NK-92 treated with Interleukin-12 subunit alpha and Interleukin-12 subunit beta, amount 100 ng/mL, for 24 hours (cell line): Measurements from ENCODE around the gene STRBP.

Source experiments
- DNase-seq: peaks from one replicate; lab custom pipeline; 2025; lab: John Stamatoyannopoulos, UW

The STRBP gene

DNA sequence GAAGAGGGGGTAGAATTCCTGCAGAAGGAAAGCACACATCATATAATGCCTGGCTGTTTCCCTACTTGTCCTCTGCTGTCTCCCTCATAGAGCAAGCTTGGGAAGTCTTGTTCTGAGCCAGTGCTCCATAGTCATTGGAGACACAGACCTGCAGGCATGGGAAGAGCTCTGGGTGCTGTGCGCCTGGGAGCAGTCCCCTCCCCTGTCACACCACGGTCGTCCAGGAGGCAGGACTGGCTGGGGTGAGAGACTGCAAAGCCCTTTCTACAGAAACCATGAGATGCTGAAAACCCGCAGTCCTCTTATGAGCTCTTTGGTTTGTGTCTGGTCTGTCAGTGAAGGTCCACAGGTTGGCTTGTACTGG is 170.3 kb downstream of the STRBP start:
- no peak for DNase-seq

DNA sequence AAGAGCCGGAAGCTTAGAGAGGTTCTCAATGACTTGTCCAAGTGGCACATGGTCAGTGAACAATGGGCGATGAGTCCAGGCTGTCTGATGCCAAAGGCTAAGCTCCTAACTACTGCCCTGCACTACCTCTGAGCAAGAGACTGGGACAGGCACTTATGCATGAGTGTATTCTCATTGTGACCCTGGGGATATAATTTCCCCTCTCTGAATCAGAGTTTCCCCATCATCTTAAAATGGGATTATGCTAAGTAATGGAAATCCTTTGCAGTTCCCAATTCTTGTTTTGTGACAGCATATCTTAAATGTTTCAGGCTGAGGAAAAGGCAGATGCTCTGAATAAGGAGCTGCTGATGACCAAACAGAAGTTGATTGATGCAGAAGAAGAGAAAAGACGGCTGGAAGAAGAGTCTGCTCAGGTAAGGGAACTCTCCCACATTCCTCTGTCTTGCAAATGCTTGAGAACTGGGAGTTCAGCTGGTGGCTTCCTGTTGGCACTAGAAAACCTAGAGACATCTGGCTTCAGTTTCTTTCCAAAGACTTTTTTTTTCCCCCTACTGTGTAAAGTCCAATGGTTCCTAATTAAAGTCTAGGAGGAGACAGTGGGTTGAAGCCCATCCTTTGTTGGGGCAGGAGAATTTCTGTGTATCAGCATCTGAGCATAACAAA is 170.8 kb downstream of the STRBP start:
- DNase-seq, result no peak

DNA sequence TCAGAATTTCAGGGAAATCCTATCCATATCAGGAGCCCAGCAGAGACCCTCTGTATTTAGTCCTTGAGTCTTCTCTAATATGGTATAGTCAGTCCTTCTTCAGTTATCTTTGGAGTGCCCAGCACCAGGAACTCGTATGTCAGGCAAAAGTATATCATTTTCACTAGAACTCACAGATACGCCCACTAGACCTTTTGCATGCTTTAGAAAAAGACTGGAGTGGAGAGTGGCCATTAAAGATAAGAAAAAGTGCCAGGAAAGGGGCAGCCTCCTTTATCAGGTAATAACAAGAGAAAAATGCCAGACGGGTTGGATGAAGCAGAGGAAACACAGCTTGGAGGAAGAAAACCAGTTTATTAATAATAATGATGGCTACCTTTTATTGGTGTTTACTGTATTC is 171.4 kb downstream of the STRBP start:
- no peak for DNase-seq

DNA sequence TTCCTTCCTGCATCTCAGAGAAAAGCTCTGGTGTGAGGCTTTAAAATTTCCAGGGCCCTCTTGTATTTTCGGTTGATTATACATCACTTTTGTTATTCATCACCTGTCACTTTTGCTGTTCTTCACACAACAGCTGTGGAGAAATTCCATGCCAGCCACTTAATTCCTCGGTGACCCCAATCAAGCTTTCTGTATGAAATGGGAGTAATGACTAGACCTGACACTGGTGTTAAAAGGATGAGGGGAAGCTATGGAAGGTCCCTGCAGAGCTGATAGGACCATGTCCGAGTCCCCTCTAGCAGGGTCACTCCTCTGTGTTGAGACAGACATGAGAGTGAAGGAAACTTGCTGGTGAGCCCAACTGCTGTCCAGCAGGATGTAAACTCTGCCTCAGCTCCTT is 175.2 kb downstream of the STRBP start:
- no peak for DNase-seq

DNA sequence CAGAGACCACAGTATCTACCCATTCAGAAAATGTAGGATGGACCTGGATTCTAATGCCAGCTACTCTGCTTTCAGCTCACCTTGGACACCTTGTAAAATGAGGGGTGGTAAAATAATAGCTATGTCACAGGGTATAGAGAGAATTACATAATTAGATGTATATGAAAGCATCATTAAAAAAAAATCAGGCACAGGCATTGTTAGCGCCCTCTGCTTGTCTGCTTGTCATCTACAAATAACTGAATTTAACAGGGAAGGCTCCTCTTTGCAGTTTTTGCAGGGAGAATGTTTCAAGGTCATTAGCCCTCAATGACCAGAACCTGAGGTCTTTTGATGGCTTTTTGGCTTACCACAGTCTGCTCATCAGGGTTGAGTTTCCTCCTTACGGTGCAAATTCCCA is 176.9 kb downstream of the STRBP start:
- no peak for DNase-seq

DNA sequence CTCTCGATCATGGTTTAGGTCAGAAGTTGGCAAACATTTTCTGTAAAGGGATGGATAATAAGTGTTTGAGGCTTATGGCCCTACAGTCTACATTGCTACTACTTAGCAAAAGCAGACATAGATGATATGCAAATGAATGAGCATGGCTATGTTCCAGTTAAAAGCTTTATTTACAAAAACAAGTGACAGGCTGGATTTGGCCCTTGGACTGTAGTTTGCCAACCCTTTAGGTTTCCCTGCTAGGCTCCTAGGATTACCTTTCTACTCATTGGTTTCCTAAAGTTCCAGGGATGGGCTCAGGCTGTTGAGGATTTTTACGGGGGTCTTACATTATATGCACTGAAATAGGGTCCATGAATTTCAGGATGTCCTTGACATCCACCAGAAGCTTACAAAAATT is 177.4 kb downstream of the STRBP start:
- no peak for DNase-seq

DNA sequence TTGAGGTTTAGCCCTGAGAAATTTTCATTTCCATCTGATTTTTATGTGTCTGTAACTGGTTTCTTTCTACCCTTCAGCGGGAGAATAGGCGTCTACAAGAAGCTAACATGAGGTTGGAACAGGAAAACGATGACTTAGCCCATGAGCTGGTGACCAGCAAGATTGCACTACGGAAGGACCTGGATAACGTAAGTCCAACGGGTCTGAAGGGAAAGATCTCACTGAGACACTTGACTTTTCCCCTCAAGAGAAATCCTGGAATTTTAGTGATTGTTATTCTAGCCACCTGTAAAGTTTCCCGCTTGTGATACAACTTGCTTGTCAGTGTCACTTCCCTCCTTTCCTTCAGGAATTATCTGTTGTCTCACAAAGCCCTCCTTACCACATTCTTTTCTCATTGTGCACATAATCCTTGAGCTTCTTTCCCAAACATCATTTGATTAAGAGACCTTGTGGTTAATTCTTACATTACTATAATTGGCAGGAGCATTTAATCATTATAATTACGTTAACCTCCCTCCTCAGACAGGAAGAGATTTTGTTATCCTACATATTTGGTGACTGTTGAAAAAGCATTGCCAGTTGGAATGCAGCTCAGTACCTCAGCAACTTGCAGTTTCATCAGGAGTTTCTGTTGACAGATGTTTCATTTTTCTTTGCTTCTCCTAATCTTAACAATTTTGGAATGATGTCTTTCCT is 178.0 kb downstream of the STRBP start:
- DNase-seq, result no peak

DNA sequence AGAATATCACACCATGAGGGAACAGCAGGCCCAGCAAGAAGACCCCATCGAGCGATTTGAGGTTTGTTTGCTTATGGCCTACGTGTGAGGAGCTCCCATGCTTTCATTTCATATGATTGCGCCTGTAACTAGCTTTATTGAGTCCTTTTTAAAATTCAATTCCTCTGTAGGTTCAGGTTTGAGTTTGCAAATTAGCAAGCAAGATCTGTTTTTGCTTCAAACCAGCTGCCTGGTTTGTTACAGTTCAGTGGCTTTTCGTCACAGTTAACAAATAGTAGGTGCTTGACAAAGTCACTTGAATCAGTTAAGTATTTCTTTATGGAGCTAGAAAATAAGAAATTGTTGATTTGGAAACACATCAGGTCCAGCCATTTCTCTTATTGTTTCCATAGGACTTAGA is 178.6 kb downstream of the STRBP start:
- no peak for DNase-seq

DNA sequence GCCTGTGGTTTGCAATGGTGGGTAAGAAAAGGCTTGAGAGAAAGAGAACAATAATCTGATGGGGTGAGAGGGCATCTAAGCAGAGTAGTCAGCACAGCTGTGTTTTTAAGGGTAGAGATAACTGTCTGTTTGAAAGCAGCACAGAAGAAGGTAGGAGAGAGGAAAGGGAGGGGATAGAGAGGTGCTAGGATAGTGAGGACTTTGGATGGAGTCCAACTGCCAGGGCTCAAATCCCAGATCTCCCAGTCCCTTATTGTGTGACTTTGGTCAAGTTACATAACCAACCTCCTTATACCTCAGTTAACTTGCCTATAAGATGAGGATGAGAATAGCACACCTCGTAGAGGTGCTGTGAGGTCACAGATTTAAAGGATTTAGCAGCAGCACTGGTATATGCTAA is 179.3 kb downstream of the STRBP start:
- DNase-seq, result no peak

DNA sequence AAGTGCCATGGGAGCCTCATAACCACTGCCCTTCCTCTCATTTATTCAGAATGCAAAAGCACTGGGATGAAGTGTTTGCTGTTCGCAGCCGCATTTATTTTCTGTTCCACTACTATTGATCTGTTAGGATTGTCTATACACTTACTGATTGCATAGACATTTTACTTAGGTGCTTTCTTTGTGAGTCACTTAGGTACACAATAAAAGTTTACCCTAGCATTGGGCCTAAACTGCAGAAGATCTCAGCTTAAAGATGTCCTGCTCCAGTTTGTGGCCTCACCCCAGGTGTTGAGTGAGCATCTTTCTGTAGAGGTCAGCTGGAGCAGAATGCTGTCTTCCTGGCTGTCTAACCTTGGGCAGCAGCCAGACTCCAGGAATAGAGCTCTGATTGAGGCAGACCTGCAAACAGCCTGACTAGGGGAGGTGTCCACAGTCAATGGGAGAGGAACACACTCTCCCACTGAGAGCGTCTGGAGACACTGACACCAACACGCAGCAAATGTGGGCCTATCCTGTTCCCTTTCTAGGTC is 181.0 kb downstream of the STRBP start:
- no peak for DNase-seq

DNA sequence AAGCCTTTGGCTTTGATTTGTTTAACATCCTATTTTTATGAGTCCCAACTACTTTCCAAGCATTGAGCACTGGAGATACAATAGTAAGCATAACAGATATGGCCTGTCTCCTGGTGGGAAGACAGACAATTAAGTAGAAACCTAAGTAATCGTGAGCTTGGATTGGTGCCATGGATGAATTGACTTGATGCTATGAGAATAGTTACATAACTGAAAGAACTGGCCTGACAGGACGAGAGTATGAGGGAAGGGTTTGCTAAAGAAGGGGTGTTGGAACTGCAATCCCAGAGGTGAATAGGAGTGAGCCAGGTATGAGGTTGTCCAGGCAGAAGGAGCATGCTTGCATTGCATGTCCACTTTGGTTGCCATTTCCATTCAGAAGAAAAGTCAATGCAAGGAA is 182.5 kb downstream of the STRBP start:
- DNase-seq, result no peak

DNA sequence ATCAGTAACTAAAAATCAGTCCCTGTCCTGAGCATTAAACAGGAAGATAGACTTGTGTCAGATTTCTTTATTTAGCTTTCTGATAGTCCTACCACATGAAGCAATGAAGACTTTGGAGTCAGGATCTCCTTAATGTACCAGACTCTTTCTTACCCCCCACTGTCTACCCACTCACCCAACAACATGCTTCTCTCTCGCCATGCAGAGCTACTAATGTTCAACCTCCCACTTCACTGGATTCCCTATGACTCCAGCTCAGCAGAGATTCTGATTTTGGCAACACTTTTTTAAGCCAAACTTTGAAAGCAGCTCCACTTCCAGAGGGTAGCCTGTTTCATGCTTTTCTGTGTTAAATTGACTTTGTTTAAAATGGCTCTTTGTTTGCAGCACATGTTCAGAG is 184.1 kb downstream of the STRBP start:
- DNase-seq, result no peak

DNA sequence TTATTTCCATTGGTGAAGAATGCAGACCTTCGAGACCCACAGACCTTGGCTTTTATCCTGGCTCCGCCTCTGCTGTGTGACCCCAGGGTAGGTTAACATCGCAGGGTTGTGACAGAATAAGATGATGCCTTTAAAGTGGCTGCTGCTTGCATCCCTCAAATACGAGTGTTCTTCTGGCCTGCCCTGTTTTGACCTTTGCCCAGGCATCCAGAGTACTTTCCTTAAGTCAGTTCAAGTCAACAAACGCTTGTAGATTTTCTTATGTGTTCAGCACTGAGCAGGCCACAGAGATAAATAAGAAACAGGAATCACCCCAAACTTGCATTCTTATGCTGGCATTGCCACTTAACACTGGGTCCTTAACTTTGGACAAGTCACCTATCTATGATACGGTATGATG is 184.7 kb downstream of the STRBP start:
- DNase-seq, result no peak

DNA sequence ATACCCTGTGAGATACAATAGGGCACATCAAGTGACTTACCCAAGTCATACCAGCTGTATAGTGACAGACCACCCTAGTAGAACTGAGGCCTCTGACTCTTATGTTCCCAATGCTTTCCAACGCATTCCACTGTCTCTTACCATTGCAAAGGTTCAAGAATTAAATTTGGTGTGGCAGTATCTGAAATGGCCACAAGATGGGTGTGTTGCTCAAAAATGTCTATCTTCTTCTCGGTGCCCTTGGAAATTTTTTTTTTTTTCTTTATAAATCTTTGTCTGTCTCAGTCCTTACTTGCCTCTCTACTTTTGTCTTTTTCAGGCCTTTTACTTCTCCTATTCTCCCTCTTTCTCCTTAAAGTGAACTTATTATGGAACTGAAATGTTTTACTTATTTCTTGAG is 186.6 kb downstream of the STRBP start:
- DNase-seq, result no peak

DNA sequence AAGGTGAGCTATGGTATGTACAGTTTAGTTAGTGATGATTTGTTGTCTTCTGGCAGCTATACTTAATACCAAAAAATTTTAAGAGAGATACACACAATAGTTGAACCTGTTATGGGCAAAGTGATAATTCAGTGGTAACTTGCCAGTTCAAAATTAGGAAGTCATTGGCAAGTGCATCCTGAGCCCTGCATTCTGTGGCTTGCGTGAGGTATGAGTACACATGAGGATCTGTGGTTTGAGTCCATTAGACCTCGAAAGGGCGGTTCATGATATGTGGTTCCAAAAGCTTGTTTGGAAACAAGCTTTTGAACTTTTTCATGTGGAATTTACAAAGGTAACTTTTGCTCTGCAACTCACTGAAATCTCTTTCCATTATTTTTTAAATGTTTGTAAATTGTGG is 187.9 kb downstream of the STRBP start:
- no peak for DNase-seq

DNA sequence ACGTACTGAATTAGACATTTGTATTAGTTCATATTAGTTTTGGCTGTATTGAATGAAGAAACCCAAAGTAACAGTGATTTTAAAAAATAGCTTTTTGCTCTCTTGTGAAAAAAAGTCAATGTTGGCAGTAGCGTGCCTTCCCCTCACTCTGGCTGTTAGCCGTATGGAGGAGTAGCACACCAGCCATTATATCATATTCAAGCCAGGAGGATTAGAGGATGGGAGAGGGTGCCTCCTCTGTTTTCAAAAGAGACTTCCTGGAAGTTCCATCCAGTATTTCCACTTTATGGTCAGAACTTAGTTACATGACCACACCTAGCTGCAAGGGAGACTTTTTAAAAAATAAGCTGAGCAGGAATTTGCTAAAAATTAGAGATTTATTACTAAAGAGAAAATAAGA is 193.8 kb downstream of the STRBP start:
- no peak for DNase-seq

DNA sequence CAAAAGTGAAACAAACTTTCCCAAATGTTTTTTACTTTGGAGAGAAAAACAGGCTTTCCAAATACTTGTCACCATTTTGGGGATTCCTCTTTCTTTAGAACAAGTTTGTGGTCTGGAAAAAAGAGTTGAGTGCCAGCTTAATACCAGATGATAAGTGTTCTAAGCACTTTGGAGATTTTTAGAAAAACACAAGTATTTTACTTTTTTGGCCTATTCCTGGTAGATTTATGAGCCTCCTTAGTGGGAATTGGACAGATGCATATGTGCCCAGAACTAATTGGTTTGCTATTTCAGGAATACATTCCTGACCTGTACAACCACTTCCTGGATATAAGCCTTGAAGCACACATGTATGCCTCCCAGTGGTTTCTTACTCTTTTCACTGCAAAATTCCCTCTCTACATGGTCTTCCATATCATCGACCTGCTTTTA is 194.4 kb downstream of the STRBP start:
- DNase-seq, result no peak

DNA sequence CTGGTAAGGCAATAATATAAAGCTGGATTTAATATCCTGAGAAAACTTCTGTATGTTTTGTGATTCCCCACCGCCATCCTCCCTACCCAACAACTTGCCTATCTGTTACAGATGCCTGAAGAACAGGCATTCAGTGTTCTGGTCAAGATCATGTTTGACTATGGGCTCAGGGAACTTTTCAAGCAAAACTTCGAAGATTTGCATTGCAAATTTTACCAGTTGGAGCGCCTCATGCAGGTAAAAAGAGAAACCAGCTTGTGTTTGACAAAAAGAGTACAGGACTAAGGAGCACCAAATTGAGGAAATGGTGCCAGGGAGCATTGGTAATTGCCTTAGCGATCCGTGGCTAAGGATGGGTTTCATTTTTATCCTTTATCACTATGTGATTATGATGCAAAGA is 194.9 kb downstream of the STRBP start:
- no peak for DNase-seq

DNA sequence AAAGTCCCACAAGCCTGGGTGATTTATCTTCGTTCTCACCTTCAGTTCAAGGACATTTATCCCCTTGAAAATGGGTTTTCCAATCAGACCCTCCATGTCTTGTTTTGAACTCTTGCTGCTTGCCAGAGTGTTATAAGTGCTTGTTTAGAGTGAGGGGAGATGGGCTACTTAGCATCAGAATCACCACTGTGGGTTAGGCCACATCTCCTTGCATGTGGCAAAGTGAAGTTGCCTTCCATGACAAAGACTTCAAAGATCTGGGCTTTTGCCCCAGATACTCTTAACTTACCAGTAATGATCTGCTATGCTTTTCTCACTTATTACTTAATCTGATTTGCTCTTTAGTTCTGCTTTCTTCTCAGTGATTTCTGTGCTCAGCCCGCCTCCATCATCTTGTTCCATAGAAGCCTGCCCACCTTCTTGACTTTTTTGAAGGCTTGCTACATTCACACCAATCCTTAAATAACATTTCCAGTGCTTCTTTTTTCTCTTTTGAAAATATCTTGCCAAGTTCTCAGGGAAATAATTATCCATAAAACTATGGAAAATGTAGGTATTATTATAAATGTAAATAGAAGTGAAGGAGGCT is 195.9 kb downstream of the STRBP start:
- no peak for DNase-seq
